VCaP (cell line): ENCODE data around the gene FAM241A.
"Not testable (repeated sequence)": the region's sequence is repeated elsewhere in the genome, so short reads cannot be mapped to it uniquely, and the experiment has no call there.

ENCODE experiments used
- H3K27ac ChIP-seq: fragments of 450-650 bp; 2 replicates; pipeline ENCODE4 v1.5.1; 2017
- TF ChIP-seq, protein P1 (sequence below): fragments of 450-650 bp; conservative IDR thresholded peaks from 2 replicates; pipeline ENCODE4 v1.5.1; 2017; ENCODE audit warnings: mild to moderate bottlenecking, moderate library complexity

FAM241A gene

DNA sequence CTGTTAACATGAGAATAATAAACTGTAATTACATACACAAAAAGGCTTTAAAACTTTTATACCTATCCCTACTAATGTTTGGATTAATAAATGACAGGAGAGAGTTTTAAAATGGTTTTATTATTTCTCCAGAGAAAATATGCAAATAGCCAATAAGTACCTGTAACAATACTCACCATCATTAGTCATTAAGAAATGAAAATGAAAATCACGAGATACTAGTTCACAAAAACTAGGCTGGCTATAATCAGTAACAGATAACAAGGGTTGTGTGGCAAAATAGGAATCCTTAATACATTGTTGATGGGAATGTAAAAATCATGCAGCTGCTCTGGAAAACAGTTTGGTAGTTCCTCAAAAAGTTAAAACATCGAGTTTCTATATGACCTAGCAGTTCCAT, 61.2 kb downstream of the FAM241A start:
- TF ChIP-seq, protein P1, sequence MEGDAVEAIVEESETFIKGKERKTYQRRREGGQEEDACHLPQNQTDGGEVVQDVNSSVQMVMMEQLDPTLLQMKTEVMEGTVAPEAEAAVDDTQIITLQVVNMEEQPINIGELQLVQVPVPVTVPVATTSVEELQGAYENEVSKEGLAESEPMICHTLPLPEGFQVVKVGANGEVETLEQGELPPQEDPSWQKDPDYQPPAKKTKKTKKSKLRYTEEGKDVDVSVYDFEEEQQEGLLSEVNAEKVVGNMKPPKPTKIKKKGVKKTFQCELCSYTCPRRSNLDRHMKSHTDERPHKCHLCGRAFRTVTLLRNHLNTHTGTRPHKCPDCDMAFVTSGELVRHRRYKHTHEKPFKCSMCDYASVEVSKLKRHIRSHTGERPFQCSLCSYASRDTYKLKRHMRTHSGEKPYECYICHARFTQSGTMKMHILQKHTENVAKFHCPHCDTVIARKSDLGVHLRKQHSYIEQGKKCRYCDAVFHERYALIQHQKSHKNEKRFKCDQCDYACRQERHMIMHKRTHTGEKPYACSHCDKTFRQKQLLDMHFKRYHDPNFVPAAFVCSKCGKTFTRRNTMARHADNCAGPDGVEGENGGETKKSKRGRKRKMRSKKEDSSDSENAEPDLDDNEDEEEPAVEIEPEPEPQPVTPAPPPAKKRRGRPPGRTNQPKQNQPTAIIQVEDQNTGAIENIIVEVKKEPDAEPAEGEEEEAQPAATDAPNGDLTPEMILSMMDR: no peak
- H3K27ac ChIP-seq: no peak overlapping the region

DNA sequence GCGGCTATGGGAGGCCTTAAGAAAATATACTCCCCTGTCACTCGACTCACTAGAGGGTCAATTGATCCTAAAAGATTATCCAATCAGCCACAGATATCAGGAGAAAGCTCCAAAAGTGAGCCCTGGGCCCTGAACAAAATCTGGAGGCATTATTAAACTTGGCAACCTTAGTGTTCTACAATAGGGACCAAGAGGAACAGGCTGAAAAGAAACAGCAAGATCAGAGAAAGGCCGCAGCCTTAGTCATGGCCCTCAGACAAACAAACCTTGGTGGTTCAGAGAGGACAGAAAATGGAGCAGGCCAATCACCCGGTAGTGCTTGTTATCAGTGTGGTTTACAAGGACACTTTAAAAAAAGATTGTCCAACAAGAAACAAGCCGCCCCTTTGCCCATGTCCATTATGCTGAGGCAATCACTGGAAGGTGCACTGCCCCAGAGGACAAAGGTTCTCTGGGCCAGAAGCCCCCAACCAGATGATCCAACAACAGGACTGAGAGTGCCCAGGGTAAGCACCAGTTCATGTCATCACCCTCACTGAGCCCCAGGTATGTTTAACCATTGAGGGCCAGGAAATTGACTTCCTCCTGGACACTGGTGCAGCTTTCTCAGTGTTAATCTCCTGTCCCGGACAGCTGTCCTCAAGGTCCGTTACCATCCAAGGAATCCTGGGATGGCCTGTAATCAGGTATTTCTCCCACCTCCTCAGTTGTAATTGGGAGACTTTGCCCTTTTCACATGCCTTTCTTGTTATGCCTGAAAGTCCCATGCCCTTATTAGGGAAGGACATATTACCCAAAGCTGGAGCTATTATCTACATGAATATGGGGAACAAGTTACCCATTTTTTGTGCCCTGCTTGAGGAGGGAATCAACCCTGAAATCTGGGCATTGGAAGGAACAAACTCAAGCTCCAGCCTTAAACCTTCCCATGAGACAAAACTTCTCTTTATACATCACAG, 63.2 kb downstream of the FAM241A start:
- not testable (repeated sequence) for H3K27ac ChIP-seq

DNA sequence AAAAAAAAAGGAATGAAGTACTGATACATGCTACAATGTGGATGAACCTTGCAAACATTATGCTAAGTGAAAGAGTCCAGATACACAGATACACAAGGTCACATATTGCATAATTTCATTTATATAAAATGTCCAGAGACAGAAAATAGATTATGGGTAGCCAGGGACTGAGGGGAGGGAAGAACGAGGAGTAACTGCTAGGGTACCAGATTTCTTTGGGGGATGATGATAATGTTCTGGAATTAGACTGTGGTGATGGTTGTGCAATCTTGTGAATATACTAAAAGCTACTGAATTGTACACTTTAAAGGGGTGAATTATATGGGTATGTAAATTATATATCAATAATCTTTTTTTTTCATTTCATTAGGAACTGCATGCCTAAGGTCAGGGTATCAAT, 65.5 kb downstream of the FAM241A start:
- no peak overlapping the region for H3K27ac ChIP-seq
- TF ChIP-seq, protein P1: no peak

DNA sequence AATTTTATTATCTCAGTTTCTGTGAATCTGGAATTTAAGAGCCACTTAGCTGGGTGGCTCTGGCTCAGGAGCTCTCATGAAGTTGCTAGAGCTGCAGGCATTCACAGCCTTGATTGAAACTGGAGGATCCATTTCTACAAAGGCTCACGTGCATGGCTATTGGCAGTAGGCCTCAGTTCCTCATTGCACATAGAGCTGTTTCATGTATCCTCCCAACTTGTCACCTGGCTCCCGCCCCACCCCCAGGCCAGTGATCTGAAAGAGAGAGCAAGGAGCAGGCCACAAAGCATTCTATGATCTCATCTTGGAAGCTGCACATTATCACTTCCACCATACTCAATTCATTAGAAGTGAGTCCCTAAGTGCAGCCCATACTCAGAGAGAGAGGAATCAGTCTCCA, 67.8 kb downstream of the FAM241A start:
- H3K27ac ChIP-seq: no peak overlapping the region
- TF ChIP-seq, protein P1: no peak

DNA sequence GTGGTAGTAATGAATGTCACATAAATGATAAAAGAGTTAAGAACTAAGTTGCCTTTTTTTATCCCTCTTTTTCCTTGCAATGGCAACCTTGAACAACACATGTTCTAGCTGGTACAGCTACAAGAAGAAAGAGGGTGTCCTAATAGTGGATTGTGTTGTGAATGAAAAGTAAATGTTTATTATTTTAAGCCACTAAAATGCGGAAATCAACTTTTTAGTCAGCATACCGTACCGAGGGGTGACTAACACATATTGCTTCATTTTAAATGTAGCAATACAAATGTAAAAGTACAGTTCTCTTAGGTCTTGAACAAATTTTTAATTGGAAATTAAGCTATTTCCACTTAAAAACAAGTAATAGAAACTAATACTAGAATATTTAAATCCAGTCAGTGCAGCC, 68.6 kb downstream of the FAM241A start:
- H3K27ac ChIP-seq: no peak overlapping the region
- TF ChIP-seq, protein P1: no peak

DNA sequence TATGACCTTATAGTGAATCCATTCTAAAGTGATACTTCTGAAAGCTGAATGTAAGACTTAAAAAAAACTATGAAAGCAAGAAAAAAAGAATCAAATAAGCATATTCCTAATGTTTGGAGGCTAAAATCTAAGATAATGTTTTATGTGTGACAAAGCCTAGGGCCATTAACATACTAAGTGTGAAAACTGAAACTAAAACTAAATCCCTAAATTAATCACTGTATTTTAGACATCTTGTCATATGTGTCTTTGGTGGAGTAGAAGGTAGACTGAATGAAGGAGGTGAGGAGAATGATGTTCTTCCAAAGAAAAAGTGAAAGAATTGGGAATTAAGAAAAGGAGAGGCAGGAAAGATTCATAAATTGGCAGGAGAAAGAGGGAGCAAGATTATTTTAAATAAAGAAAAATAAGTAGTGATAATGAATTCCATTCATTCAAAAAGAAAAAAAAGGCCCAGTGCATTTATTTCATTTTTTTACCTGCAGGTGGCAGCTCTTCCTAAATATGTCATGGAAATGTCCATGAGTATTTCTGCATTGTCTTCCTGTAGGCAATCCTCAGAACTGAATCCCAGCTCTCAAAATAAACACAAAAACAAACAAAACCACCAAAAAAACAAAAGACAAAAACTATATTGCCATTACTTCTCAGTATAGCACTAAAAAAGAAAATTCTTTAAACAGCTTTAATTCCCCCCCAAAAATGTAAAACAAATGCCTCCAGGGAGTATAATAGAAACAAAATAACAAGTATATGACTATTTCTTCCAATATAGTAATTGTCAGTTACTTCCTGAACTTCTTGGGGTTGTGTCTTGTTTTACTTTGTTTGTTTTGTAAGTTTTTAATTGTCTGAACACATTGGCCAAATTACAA, 69.4 kb downstream of the FAM241A start:
- TF ChIP-seq, protein P1: peak; percentile 74
- no peak overlapping the region for H3K27ac ChIP-seq

DNA sequence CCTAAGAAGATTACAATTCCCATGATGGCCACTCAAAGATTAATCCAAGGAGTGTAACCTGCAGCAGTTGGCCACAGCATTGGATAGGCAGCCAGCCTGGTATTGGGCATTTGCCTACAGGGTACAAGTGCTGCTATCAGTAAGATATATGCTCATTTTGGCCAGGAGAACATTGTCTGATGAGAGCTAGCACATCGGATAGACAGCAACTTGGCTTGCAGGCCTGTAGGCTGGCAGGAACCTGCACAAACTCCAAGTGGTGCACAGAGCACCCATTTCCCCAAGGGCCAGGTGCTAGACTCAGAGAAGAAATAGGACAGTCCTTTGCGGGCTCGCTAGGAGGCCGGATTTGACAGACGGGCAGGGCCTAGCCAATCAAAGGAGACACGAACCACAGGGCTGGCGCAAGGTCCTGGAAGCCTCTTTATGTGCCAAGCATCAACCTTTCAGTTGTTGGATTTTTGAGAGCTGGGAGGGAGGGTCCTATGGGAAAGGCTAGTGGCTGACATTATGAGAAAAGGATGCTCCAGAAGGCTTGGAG, 74.6 kb downstream of the FAM241A start:
- H3K27ac ChIP-seq: no peak overlapping the region
- TF ChIP-seq, protein P1: no peak
